ENCODE data around the gene GET4. TPM values are rescaled to one million over a fixed set of nuclear protein-coding genes. Genes with fewer than 3 reads are reported as not detected.

GET4 gene
- total RNA-seq, 1 experiment from 2014 or later = 120 TPM

GRCh38 chr7:863106-863505, 13.2 kb upstream of the GET4 start:
- DNase-seq = no peak
- Histone ChIP-seq H4K20me1 (ENCODE audit: insufficient read depth) (no peaks in the 10 kb centered on the region), H3K9me3 (ENCODE audit: insufficient read depth, low read depth) (no peaks in the 10 kb centered on the region), H3K36me3 (ENCODE audit: low read depth) (peaks cover 36% of the 10 kb centered on the region), H3K4me2 (no peak overlapping the region), H3F3A (ENCODE audit: insufficient read depth, low read depth) (no peaks in the 10 kb centered on the region), H3K4me3 (no peak overlapping the region), H3K79me2 (ENCODE audit: low read depth) (no peaks in the 10 kb centered on the region), H2AFZ (no peak overlapping the region), H3K27me3 (ENCODE audit: insufficient read depth, low read depth) (no peaks in the 10 kb centered on the region), H3K27ac (no peak overlapping the region), H3K4me1 (replicated peaks; ENCODE audit: insufficient read depth) (no peaks in the 10 kb centered on the region), H3K9me2 (ENCODE audit: insufficient read depth) (no peaks in the 10 kb centered on the region)
- ChIA-PET POLR2A (ENCODE audit: unreplicated experiment) (interaction anchor here (0.6 kb wide), 1 partner anchor 50 kb away, joined by 3 read pairs; no protein-coding TSS in a partner anchor), CTCF (no interaction called here)
- no TSS peak for BruUV-seq (replicated peaks)
- TF ChIP-seq, protein P1, sequence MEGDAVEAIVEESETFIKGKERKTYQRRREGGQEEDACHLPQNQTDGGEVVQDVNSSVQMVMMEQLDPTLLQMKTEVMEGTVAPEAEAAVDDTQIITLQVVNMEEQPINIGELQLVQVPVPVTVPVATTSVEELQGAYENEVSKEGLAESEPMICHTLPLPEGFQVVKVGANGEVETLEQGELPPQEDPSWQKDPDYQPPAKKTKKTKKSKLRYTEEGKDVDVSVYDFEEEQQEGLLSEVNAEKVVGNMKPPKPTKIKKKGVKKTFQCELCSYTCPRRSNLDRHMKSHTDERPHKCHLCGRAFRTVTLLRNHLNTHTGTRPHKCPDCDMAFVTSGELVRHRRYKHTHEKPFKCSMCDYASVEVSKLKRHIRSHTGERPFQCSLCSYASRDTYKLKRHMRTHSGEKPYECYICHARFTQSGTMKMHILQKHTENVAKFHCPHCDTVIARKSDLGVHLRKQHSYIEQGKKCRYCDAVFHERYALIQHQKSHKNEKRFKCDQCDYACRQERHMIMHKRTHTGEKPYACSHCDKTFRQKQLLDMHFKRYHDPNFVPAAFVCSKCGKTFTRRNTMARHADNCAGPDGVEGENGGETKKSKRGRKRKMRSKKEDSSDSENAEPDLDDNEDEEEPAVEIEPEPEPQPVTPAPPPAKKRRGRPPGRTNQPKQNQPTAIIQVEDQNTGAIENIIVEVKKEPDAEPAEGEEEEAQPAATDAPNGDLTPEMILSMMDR (conservative IDR thresholded peaks at IDR 0.05) = no peak
- TF ChIP-seq EZH2 (IDR thresholded peaks at IDR 0.05; ENCODE audit: low read depth) = no peak
- intact Hi-C loops (cut with micrococcal nuclease; ENCODE audit: unreplicated experiment) = no loop called here

GRCh38 chr7:865921-866320, 10.4 kb upstream of the GET4 start:
- Histone ChIP-seq H3K79me2 (ENCODE audit: low read depth) (no peaks in the 10 kb centered on the region), H3K9me3 (ENCODE audit: insufficient read depth, low read depth) (no peaks in the 10 kb centered on the region), H4K20me1 (ENCODE audit: insufficient read depth) (no peaks in the 10 kb centered on the region), H3K4me2 (no peak overlapping the region), H3K9me2 (ENCODE audit: insufficient read depth) (no peaks in the 10 kb centered on the region), H2AFZ (no peak overlapping the region), H3K27me3 (ENCODE audit: insufficient read depth, low read depth) (no peaks in the 10 kb centered on the region), H3F3A (ENCODE audit: insufficient read depth, low read depth) (peaks cover 8% of the 10 kb centered on the region; the same call in 1 of the 2 replicates), H3K27ac (no peak overlapping the region), H3K4me3 (no peak overlapping the region), H3K36me3 (ENCODE audit: low read depth) (peaks cover 32% of the 10 kb centered on the region), H3K4me1 (replicated peaks; ENCODE audit: insufficient read depth) (no peaks in the 10 kb centered on the region)
- ChIA-PET CTCF (no interaction called here), POLR2A (ENCODE audit: unreplicated experiment) (no interaction called here)
- DNase-seq = no peak
- no TSS peak for BruUV-seq (replicated peaks)
- intact Hi-C loops (cut with micrococcal nuclease; ENCODE audit: unreplicated experiment) = no loop called here
- no peak for TF ChIP-seq EZH2 (IDR thresholded peaks at IDR 0.05; ENCODE audit: low read depth)
- TF ChIP-seq, protein P1 (conservative IDR thresholded peaks at IDR 0.05) = no peak

DNA sequence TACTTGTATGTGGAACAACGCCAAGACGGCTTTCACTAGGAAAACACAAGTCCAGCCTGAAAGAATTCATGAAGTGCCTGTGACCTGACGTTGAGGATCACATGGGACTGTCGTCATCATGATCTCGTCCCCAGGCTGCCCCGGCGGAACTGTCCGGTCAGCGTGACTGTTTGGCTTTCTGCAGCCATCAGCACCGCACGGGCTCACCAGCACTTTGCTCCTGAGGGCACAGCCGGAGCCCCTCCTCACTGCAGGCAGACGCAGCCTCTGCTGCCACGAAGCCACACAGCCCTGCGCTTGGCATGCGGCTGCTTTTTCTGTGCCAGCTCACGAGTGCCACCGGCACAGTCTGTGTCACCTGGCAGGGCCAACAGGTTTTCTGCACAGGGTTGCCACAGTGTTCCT, 9.4 kb upstream of the GET4 start:
- Histone ChIP-seq H3K4me2 (no peak overlapping the region), H4K20me1 (ENCODE audit: insufficient read depth) (no peaks in the 10 kb centered on the region), H3K4me1 (replicated peaks; ENCODE audit: insufficient read depth) (no peaks in the 10 kb centered on the region), H3K4me3 (no peak overlapping the region), H3K9me2 (ENCODE audit: insufficient read depth) (no peaks in the 10 kb centered on the region), H3K79me2 (ENCODE audit: low read depth) (no peaks in the 10 kb centered on the region), H3K27ac (no peak overlapping the region), H3K36me3 (ENCODE audit: low read depth) (peaks cover 23% of the 10 kb centered on the region), H3F3A (ENCODE audit: insufficient read depth, low read depth) (peaks cover 19% of the 10 kb centered on the region; the same call in 1 of the 2 replicates), H3K9me3 (ENCODE audit: insufficient read depth, low read depth) (no peaks in the 10 kb centered on the region), H2AFZ (no peak overlapping the region), H3K27me3 (ENCODE audit: insufficient read depth, low read depth) (no peaks in the 10 kb centered on the region)
- no TSS peak for BruUV-seq (replicated peaks)
- TF ChIP-seq, protein P1 (conservative IDR thresholded peaks at IDR 0.05) = no peak
- TF ChIP-seq EZH2 (IDR thresholded peaks at IDR 0.05; ENCODE audit: low read depth) = no peak
- CTCF ChIA-PET = interaction anchor here (0.5 kb wide), 1 partner anchor 378 kb away, joined by 6 read pairs; no protein-coding TSS in a partner anchor
- POLR2A ChIA-PET (ENCODE audit: unreplicated experiment) = no interaction called here
- no peak for DNase-seq
- intact Hi-C loops (cut with micrococcal nuclease; ENCODE audit: unreplicated experiment) = no loop called here
